GM12864 (cell line): Measurements from ENCODE around the gene AUP1.

Source experiments
- DNase-seq: peaks from one replicate; pipeline ENCODE4 v3.0.0-alpha.2; 2011; ENCODE audit warnings: low read depth
- H3K4me3 ChIP-seq: 2 replicates; pipeline ENCODE4 v1.5.1; 2011; ENCODE audit warnings: mild to moderate bottlenecking, low read depth, low read length, control low read depth
- CTCF ChIP-seq: IDR thresholded peaks from 2 replicates; pipeline ENCODE4 v1.5.1; 2011; ENCODE audit warnings: low read depth, mild to moderate bottlenecking, moderate library complexity, low read length, control low read depth, inconsistent platforms; ENCODE audit errors: missing control alignments

Gene AUP1

GRCh38 chr2:74556831-74557370 lies 27.4 kb upstream of the AUP1 start:
- TF ChIP-seq CTCF, result no peak
- DNase-seq, result no peak
- H3K4me3 ChIP-seq, result no peak overlapping the region

- no peak for TF ChIP-seq CTCF
- H3K4me3 ChIP-seq, result peak overlapping the region; percentile 84
- DNase-seq, result no peak
Observed at GRCh38 chr2:74556159-74556558, 26.7 kb upstream of the AUP1 start.

- peak overlapping the region; percentile 84 for H3K4me3 ChIP-seq
- TF ChIP-seq CTCF, result no peak
- DNase-seq, result no peak
Observed at GRCh38 chr2:74555610-74556103, 26.2 kb upstream of the AUP1 start.

GRCh38 chr2:74554820-74555531 lies 25.5 kb upstream of the AUP1 start:
- peak overlapping the region; percentile 84 for H3K4me3 ChIP-seq
- DNase-seq, result no peak
- TF ChIP-seq CTCF, result no peak

GRCh38 chr2:74553892-74554819 lies 24.6 kb upstream of the AUP1 start, which contains the start of the genes DOK1 and LOXL3:
DOK1 (plus strand) TSS chr2:74554720; CDS start chr2:74554755, 35 bp downstream.
LOXL3 (minus strand) TSS chr2:74553942; CDS start chr2:74552634, 1,308 bp downstream.
- no peak for DNase-seq
- no peak for TF ChIP-seq CTCF
- peak within 1 kb of the TSS; percentile 84 for H3K4me3 ChIP-seq

GRCh38 chr2:74552914-74553811 lies 23.7 kb upstream of the AUP1 start:
- TF ChIP-seq CTCF, result no peak

More at GRCh38 chr2:74552914-74553811, 23.7 kb upstream of the AUP1 start:
- no peak for DNase-seq
- H3K4me3 ChIP-seq, result peak overlapping the region; percentile 84
